ENCODE measurements around the gene ALX4. TPM values are rescaled to one million over a fixed set of nuclear protein-coding genes. Genes with fewer than 3 reads are reported as not detected.

ALX4 gene
- total and polyA plus RNA-seq, 2 donors (not counting 3 experiments of a cell fraction or from before 2014, with no cell fraction given): not detected

DNA sequence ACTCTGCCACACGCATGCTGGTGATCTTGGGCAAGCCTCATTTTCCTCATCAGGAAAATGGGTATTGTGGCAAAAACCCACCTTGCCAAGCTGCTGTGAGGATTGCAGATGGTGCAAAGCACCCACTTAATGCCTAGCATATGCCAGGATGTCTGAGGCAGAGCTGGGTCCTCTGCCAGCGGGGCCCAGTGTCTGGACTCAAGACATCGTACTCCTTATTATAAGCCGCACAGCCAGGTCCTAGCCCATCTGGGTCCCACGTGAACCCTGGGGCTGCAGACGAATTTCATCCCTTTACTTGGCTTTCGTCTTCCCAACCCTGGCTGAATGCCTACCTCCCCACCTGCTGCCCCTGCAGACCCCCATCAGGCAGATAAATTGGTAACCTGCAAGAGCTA, 34.5 kb upstream of the ALX4 start:
- TF ChIP-seq, protein P1, sequence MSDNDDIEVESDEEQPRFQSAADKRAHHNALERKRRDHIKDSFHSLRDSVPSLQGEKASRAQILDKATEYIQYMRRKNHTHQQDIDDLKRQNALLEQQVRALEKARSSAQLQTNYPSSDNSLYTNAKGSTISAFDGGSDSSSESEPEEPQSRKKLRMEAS (IDR thresholded peaks at IDR 0.05; ENCODE audit: insufficient read depth, insufficient read length): no peak
- TF ChIP-seq CTCF (IDR thresholded peaks at IDR 0.05; ENCODE audit: extremely low read depth in 1 of 2, insufficient read depth in 1 of 2, low read depth in 1 of 2, low read length in 2 of 2) (no peak), FOS (IDR thresholded peaks at IDR 0.05; ENCODE audit: borderline replicate concordance, insufficient read depth, low read length) (no peak), POLR2AphosphoS5 (IDR thresholded peaks at IDR 0.05; ENCODE audit: insufficient read depth, low read depth, low read length) (no peak), GATA2 (IDR thresholded peaks at IDR 0.05; ENCODE audit: insufficient read depth, insufficient read length, low read depth, low read length) (no peak), MYC (IDR thresholded peaks at IDR 0.05; ENCODE audit: low read depth, low read length) (no peak), JUN (IDR thresholded peaks at IDR 0.05; ENCODE audit: borderline replicate concordance, insufficient read depth, insufficient read length, low read depth) (no peak), POLR2A (IDR thresholded peaks at IDR 0.05; ENCODE audit: low read depth, low read length) (no peak), EZH2 (IDR thresholded peaks at IDR 0.05; ENCODE audit: borderline replicate concordance, low read depth, low read length, severe bottlenecking) (no peak)
- BruUV-seq (replicated peaks): no TSS peak
- Histone ChIP-seq H4K20me1 (replicated peaks; ENCODE audit: control insufficient read depth, extremely low read depth, insufficient read depth, low read length) (no peaks in the 10 kb centered on the region), H3K4me3 (replicated peaks in 1 of 3; ENCODE audit: insufficient read depth in 1 of 3, low read depth in 1 of 3, low read length in 3 of 3) (no peak overlapping the region), H3K79me2 (ENCODE audit: control insufficient read depth, insufficient read depth, low read length) (no peaks in the 10 kb centered on the region), H3K27me3 (ENCODE audit: control insufficient read depth in 2 of 2, insufficient read depth in 2 of 2, low read length in 2 of 2) (peaks cover 4 to 12% of the 10 kb centered on the region in 2 experiments), H3K27ac (ENCODE audit: insufficient read depth, low read depth, low read length) (no peak overlapping the region), H3K36me3 (ENCODE audit: control insufficient read depth in 2 of 2, extremely low read depth in 1 of 2, insufficient read depth in 2 of 2, low read length in 2 of 2) (no peaks in the 10 kb centered on the region), H3K9ac (replicated peaks; ENCODE audit: extremely low read depth, insufficient read depth, low read length) (no peak overlapping the region), H3K4me1 (ENCODE audit: control insufficient read depth, extremely low read depth, insufficient read depth, low read length) (no peaks in the 10 kb centered on the region), H3K4me2 (ENCODE audit: insufficient read depth, low read length) (no peak overlapping the region), H3K9me1 (replicated peaks; ENCODE audit: control insufficient read depth, extremely low read depth, insufficient read depth, low read length) (no peaks in the 10 kb centered on the region), H2AFZ (ENCODE audit: low read depth, low read length) (no peak overlapping the region), H3K9me3 (replicated peaks; ENCODE audit: control insufficient read depth, insufficient read depth, low read length) (no peaks in the 10 kb centered on the region)
- ChIA-PET CTCF (no interaction called here), POLR2A (no interaction called here)
- DNase-seq (ENCODE audit: low read depth, low spot score): no peak
- no peak for FAIRE-seq
- intact Hi-C loops (cut with micrococcal nuclease) (no loop called here), dilution Hi-C loops (cut with MboI; ENCODE audit: extremely low pct_ligation_motif_present, low sequenced_read_pairs) (no loop called here)

All from endothelial cell of umbilical vein (primary cell).